Measurements from ENCODE around the gene TMEM239.
"Not testable (repeated sequence)": the region's sequence is repeated elsewhere in the genome, so short reads cannot be mapped to it uniquely, and the experiment has no call there.

Gene TMEM239

GRCh38 chr20:2816030-2816582 is at the start of gene TMEM239:
TMEM239 (plus strand) TSS chr20:2816364; CDS start chr20:2816555, 191 bp downstream.
- DNase-seq, result no peak

GRCh38 chr20:2767768-2768631 is 48.2 kb upstream of the TMEM239 start:
- DNase-seq, result no peak

- DNase-seq, result no peak
These were observed 47.5 kb upstream of the TMEM239 start for GRCh38 chr20:2768632-2769015.

GRCh38 chr20:2770091-2770490 is 46.1 kb upstream of the TMEM239 start:
- not testable (repeated sequence) for DNase-seq

GRCh38 chr20:2771631-2772080 is 44.5 kb upstream of the TMEM239 start:
- no peak for DNase-seq

GRCh38 chr20:2773812-2774211 is 42.4 kb upstream of the TMEM239 start:
- no peak for DNase-seq

GRCh38 chr20:2775139-2775538 is 41.0 kb upstream of the TMEM239 start:
- no peak for DNase-seq

- no peak for DNase-seq
These were observed 37.4 kb upstream of the TMEM239 start for GRCh38 chr20:2778602-2779321.

GRCh38 chr20:2780948-2781347 is 35.2 kb upstream of the TMEM239 start:
- no peak for DNase-seq

GRCh38 chr20:2783908-2784566 is 32.1 kb upstream of the TMEM239 start:
- no peak for DNase-seq

- DNase-seq, result no peak
These were observed 22.7 kb upstream of the TMEM239 start for GRCh38 chr20:2793471-2793870.

- DNase-seq, result no peak
These were observed 21.9 kb upstream of the TMEM239 start for GRCh38 chr20:2794202-2794748.

- no peak for DNase-seq
These were observed 21.2 kb upstream of the TMEM239 start for GRCh38 chr20:2794866-2795447.

- DNase-seq, result no peak
These were observed 20.7 kb upstream of the TMEM239 start for GRCh38 chr20:2795451-2795850.

- no peak for DNase-seq
These were observed 20.0 kb upstream of the TMEM239 start for GRCh38 chr20:2796011-2796660.

GRCh38 chr20:2797136-2797983 is 18.8 kb upstream of the TMEM239 start:
- DNase-seq, result no peak

- no peak for DNase-seq
These were observed 17.9 kb upstream of the TMEM239 start for GRCh38 chr20:2798095-2798805.

GRCh38 chr20:2798814-2799213 is 17.4 kb upstream of the TMEM239 start:
- DNase-seq, result no peak

GRCh38 chr20:2799271-2799670 is 16.9 kb upstream of the TMEM239 start:
- DNase-seq, result no peak

All from NCI-H2081 treated with DMSO at 0.1 percent for 48 hours (cell line).